GM21381 (cell line): ENCODE results near the gene SPON1.
"Not testable (repeated sequence)": the region's sequence is repeated elsewhere in the genome, so short reads cannot be mapped to it uniquely, and the experiment has no call there.

Experiments used
- ATAC-seq: cut with Tn5 transposase; IDR thresholded peaks from one replicate; pipeline ENCODE4 v1.9.1; 2021; ENCODE audit warnings: mild to moderate bottlenecking, moderate library complexity; ENCODE audit not compliant: unreplicated experiment

Gene SPON1

DNA sequence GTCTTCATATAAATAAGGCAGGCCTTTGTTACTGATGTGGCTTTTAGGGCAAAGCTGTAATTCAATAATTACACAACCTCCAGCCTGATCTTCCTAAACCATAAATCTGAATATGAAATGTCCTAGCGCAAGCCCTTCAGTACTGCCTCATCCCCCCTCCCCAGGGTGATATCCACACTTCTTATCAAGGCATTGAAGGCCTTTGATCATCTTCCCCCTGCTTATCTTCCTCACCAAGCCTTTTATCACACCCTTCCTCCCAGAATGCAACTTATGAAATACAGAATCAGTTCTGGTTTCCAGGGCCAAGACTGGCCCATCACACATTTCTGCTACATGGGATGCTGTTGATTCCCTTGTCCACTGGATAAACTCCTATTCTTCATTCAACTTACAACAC, 12.1 kb downstream of the SPON1 start:
- ATAC-seq, result no peak

DNA sequence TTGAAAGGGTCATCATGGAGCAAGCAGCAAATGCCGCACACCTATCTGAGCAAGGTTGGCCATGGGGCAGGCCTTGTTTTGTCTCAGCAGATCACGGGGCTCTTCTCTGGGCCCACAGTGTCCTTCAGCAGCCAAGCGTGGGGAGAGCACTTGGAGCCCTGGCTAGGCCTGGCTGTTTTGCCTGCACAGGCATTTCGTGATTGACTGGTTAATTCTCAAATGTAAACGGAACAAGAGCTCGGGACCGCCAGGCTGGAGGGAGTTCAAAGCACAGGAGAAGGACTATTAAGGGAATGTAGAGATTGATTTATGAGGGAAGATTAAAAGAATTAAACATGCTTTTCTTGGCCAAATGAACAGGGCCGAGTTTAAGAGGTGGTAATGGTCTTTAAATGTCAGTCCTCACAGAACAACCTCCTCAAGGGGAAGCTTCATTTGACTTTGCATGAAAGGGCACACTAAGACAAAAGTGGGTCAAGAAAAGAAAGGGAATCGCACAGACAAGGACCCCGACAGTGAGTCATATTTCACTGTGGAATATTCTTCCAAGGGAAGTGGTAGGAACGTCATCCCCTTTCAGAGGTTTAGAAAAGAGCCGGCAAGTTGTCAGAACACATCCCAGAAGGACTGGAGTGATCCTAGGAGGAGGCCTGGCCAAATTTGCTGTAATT, 20.7 kb downstream of the SPON1 start:
- ATAC-seq, result no peak

- no peak for ATAC-seq
These were observed 22.3 kb downstream of the SPON1 start for GRCh38 chr11:13984616-13985450.

GRCh38 chr11:13986695-13987094, 24.2 kb downstream of the SPON1 start:
- not testable (repeated sequence) for ATAC-seq

DNA sequence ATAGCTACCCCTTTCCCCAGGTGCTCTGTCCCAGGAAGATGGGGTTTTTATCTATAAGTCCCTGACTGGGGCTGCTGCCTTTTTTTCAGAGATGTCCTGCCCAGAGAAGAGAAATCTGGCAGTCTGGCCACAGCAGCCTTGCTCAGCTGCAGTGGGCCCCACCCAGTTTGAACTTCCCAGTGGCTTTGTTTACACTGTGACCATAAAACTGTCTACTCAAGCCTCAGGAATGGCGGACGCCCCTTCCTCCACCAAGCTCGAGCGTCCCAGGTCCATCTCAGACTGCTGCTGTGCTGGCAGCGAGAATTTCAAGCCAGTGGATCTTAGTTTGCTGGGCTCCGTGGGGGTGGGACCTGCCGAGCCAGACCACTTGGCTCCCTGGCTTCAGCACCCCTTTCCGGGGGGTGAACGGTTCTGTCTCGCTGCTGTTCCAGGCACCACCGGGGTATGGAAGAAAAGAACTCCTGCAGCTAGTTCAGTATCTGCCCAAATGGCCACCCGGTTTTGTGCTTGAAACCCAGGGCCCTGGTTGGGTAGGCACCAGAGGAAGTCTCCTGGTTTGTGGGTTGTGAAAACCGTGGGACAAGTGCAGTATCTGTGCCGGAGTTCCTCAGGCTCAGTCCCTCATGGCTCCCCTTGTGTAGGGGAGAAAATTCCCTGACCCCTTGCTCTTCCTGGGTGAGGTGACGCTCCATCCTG, 29.8 kb downstream of the SPON1 start:
- not testable (repeated sequence) for ATAC-seq

- ATAC-seq, result no peak
These were observed 30.7 kb downstream of the SPON1 start for GRCh38 chr11:13993096-13993765.

DNA sequence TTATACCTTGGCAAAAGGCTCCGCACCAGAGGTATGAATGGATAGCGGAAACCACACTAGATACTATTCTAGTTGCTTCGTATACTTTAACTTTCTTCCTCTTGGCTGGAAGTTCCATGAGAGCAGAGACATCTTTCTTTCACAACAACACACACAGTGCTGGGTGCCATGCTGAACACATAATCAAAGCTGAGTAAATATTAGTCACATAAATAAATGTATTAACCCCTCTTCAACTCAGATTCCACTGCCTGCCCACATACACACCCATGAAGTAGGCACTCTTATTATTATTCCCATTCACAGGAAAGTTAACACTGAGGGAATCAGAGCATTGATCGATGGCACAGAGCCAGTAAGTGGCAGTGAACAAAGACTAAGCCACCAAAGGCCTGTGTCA, 35.4 kb downstream of the SPON1 start:
- ATAC-seq, result no peak

GRCh38 chr11:13999704-14000103, 37.2 kb downstream of the SPON1 start:
- no peak for ATAC-seq

DNA sequence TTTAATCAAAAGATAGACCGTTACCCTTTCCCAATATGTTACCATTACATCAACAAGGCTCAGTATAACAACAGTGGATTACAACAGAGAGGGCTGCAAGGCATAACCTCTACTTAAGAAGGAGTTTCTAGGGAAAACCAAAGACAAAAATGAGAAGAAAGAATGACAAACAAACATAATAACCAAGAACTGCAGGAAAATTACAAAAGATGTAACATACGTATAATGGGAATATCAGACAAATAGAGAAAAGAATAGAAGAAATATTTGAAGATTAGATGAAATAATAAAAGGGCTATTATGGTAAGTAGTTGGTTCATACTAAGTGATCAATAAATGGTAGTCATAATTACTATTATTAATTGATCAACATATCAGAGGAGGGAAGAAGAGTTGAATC, 39.1 kb downstream of the SPON1 start:
- ATAC-seq, result no peak

DNA sequence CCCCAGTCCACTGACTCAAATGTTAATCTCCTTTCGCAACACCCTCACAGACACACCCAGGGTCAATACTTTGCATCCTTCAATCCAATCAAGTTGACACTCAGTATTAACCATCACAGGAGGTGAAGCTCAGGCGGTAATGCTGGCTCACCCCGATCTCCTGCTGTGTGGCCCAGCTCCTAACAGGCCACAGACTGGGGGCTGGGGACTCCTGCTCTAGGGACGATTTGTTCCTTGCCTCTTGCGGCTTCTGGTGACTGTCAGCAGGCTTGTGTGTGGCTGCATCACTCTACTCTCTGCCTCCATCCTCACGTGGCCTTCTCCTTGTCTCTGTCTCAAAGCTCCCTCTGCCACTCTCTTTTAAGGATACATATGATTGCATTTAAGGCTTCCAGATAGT, 45.0 kb downstream of the SPON1 start:
- no peak for ATAC-seq

- no peak for ATAC-seq
These were observed 48.1 kb downstream of the SPON1 start for GRCh38 chr11:14010665-14011064.

GRCh38 chr11:14012846-14013245, 50.3 kb downstream of the SPON1 start:
- no peak for ATAC-seq

- ATAC-seq, result no peak
These were observed 53.2 kb downstream of the SPON1 start for GRCh38 chr11:14015711-14016110.

- ATAC-seq, result no peak
These were observed 55.9 kb downstream of the SPON1 start for GRCh38 chr11:14018441-14018840.

- no peak for ATAC-seq
These were observed 59.2 kb downstream of the SPON1 start for GRCh38 chr11:14021738-14022137.

- ATAC-seq, result no peak
These were observed 59.7 kb downstream of the SPON1 start for GRCh38 chr11:14022251-14022650.

- no peak for ATAC-seq
These were observed 60.3 kb downstream of the SPON1 start for GRCh38 chr11:14022821-14023220.

DNA sequence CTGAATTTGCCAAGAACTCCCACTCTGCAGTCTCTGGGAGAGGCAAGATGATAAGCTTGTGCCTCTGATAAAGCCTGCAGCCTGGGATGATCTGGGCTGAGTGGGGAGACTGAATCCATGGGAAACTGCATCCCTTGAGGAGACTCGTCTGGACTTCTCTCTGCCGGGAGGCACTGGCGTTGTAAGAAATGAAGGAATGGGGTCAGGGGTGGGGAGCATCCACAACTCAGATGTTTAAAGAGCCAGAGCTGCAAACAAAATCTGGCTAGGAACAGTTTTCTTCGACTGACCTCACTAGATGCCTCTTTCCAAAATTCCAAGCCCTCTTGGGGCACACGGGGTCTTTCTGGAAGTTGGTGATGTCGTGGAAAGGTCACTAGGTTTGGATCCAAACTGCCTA, 64.4 kb downstream of the SPON1 start:
- no peak for ATAC-seq

- ATAC-seq, result no peak
These were observed 65.0 kb downstream of the SPON1 start for GRCh38 chr11:14027525-14027924.

- no peak for ATAC-seq
These were observed 66.9 kb downstream of the SPON1 start for GRCh38 chr11:14029440-14029839.
